WTC11 (cell line): Measurements from ENCODE around the gene VSNL1. TPM values are rescaled to one million over a fixed set of nuclear protein-coding genes. Genes with fewer than 3 reads are reported as not detected.

ENCODE experiments used
- ATAC-seq: fragments of 200-7000 bp; cut with Tn5 transposase; 2 replicates; pipeline ENCODE4 v1.10.0; 2021; ENCODE audit warnings: mild to moderate bottlenecking, moderate library complexity
- CTCF ChIA-PET: fragments of 300-600 bp; sonication (Branson Sonifier 250); formaldehyde crosslinking; loops from one replicate; lab custom pipeline; 2021; ENCODE audit warnings: antibody characterized with exemption; lab: Charles Lee
- POLR2A ChIA-PET: fragments of 350-600 bp; sonication (Branson Sonifier 250); formaldehyde crosslinking; loops from one replicate; lab custom pipeline; 2021; ENCODE audit warnings: antibody characterized with exemption; lab: Charles Lee
- DNase-seq: peaks from one replicate; pipeline ENCODE4 v3.0.0; 2021; ENCODE audit warnings: low spot score
- H3K27ac Mint-ChIP-seq: 2 replicates; pipeline ENCODE4 v1.8.0; 2021; ENCODE audit warnings: mixed read lengths
- H3K27me3 Mint-ChIP-seq: 2 replicates; pipeline ENCODE4 v1.8.0; 2021; ENCODE audit warnings: low read depth, mild to moderate bottlenecking, moderate library complexity, mixed read lengths
- H3K36me3 Mint-ChIP-seq: 2 replicates; pipeline ENCODE4 v1.8.0; 2021; ENCODE audit warnings: mixed read lengths
- H3K4me1 Mint-ChIP-seq: 2 replicates; pipeline ENCODE4 v1.8.0; 2022; ENCODE audit warnings: mixed read lengths
- H3K4me3 Mint-ChIP-seq: 2 replicates; pipeline ENCODE4 v1.8.0; 2021; ENCODE audit warnings: mild to moderate bottlenecking, moderate library complexity, mixed read lengths
- H3K9me3 Mint-ChIP-seq: 2 replicates; pipeline ENCODE4 v1.8.0; 2021; ENCODE audit warnings: mixed read lengths
- AFF4 ChIP-seq: sonication (generic); formaldehyde crosslinking; IDR thresholded peaks from 2 replicates; pipeline ENCODE4 v1.8.1; 2023; ENCODE audit warnings: mild to moderate bottlenecking, missing genetic modification reagents, borderline replicate concordance
- FOXK1 ChIP-seq: sonication (generic); formaldehyde crosslinking; IDR thresholded peaks from 2 replicates; pipeline ENCODE4 v1.8.0; 2022; ENCODE audit warnings: mild to moderate bottlenecking, moderate library complexity, missing genetic modification reagents
- FOXP4 ChIP-seq: sonication (generic); formaldehyde crosslinking; IDR thresholded peaks from 2 replicates; pipeline ENCODE4 v1.8.0; 2022; ENCODE audit warnings: mild to moderate bottlenecking, missing genetic modification reagents
- HMGXB4 ChIP-seq: sonication (generic); formaldehyde crosslinking; IDR thresholded peaks from 2 replicates; pipeline ENCODE4 v1.8.1; 2023; ENCODE audit warnings: mild to moderate bottlenecking, moderate library complexity, missing genetic modification reagents
- NFATC4 ChIP-seq: fragments of 250-450 bp; sonication (Bioruptor Pico); IDR thresholded peaks from 2 replicates; pipeline ENCODE4 v1.9.0; 2021; ENCODE audit warnings: mild to moderate bottlenecking
- NR2C2 ChIP-seq: sonication (generic); formaldehyde crosslinking; IDR thresholded peaks from 2 replicates; pipeline ENCODE4 v1.8.0; 2022; ENCODE audit warnings: mild to moderate bottlenecking, missing genetic modification reagents
- RELA ChIP-seq: sonication (generic); formaldehyde crosslinking; IDR thresholded peaks from 2 replicates; pipeline ENCODE4 v1.8.1; 2022; ENCODE audit warnings: missing genetic modification reagents, mild to moderate bottlenecking, borderline replicate concordance
- SP1 ChIP-seq: sonication (generic); formaldehyde crosslinking; conservative IDR thresholded peaks from 2 replicates; pipeline ENCODE4 v1.8.1; 2022; ENCODE audit warnings: missing genetic modification reagents
- STAT6 ChIP-seq: sonication (generic); formaldehyde crosslinking; conservative IDR thresholded peaks from 2 replicates; pipeline ENCODE4 v1.8.1; 2023; ENCODE audit warnings: mild to moderate bottlenecking, low read depth, missing genetic modification reagents, moderate library complexity
- TEAD4 ChIP-seq: sonication (generic); formaldehyde crosslinking; IDR thresholded peaks from 2 replicates; pipeline ENCODE4 v1.8.0; 2022; ENCODE audit warnings: mild to moderate bottlenecking, missing genetic modification reagents
- USF1 ChIP-seq: sonication (generic); formaldehyde crosslinking; IDR thresholded peaks from 2 replicates; pipeline ENCODE4 v1.8.0; 2022; ENCODE audit warnings: mild to moderate bottlenecking, missing genetic modification reagents
- USF2 ChIP-seq: sonication (generic); formaldehyde crosslinking; IDR thresholded peaks from 2 replicates; pipeline ENCODE4 v1.8.1; 2023; ENCODE audit warnings: mild to moderate bottlenecking, missing genetic modification reagents, moderate library complexity
- ZNF219 ChIP-seq: sonication (generic); formaldehyde crosslinking; IDR thresholded peaks from 2 replicates; pipeline ENCODE4 v1.8.0; 2023; ENCODE audit warnings: missing genetic modification reagents, mild to moderate bottlenecking, borderline replicate concordance
- ZNF263 ChIP-seq: sonication (generic); formaldehyde crosslinking; IDR thresholded peaks from 2 replicates; pipeline ENCODE4 v1.8.1; 2022; ENCODE audit warnings: low read depth, mild to moderate bottlenecking, moderate library complexity, missing genetic modification reagents
- ZNF317 ChIP-seq: sonication (generic); formaldehyde crosslinking; IDR thresholded peaks from 2 replicates; pipeline ENCODE4 v1.8.1; 2023; ENCODE audit warnings: low read depth, mild to moderate bottlenecking, moderate library complexity, missing genetic modification reagents, borderline replicate concordance
- ZNF396 ChIP-seq: fragments of 250-450 bp; sonication (Bioruptor Pico); IDR thresholded peaks from 2 replicates; pipeline ENCODE4 v1.8.0; 2021; ENCODE audit warnings: mild to moderate bottlenecking, moderate library complexity, borderline replicate concordance
- ZNF532 ChIP-seq: fragments of 250-450 bp; sonication (Bioruptor Pico); IDR thresholded peaks from 2 replicates; pipeline ENCODE4 v1.9.0; 2021; ENCODE audit warnings: mild to moderate bottlenecking, borderline replicate concordance
- total RNA-seq: library from RNA; stranded (reverse); gene quantifications from 3 replicates; pipeline ENCODE4 v1.2.3, GENCODE V29; 2021

VSNL1 gene
- total RNA-seq, 1 experiment from 2014 or later: 78.4 TPM

GRCh38 chr2:17660219-17660618, 119.7 kb downstream of the VSNL1 start:
- Mint-ChIP-seq H3K27me3 (no peaks in the 10 kb centered on the region), H3K4me1 (peaks cover 8% of the 10 kb centered on the region; the same call in 1 of the 2 replicates), H3K4me3 (no peak overlapping the region), H3K36me3 (peaks cover 27% of the 10 kb centered on the region), H3K9me3 (no peaks in the 10 kb centered on the region), H3K27ac (no peak overlapping the region; the same call in 1 of the 2 replicates)
- DNase-seq (no peak), ATAC-seq (peak; percentile 56)
- ChIA-PET POLR2A (no interaction called here), CTCF (interaction anchor here (1.2 to 5.6 kb wide), 4 partner anchors 11 to 189 kb away, joined by 3 to 31 read pairs (median 9); no protein-coding TSS in a partner anchor)
- TF ChIP-seq STAT6 (no peak), AFF4 (no peak), FOXK1 (CRISPR knock-in tag) (no peak), NFATC4 (CRISPR knock-in tag) (no peak), SP1 (CRISPR knock-in tag) (no peak), USF2 (CRISPR knock-in tag) (no peak)

- ATAC-seq (no peak), DNase-seq (no peak)
- CTCF ChIA-PET: interaction anchor here (3.2 to 5.6 kb wide), 2 partner anchors 10 to 16 kb away, joined by 12 to 31 read pairs; no protein-coding TSS in a partner anchor
- H3K4me1 Mint-ChIP-seq: peaks cover 8% of the 10 kb centered on the region; the same call in 1 of the 2 replicates
- H3K4me3 Mint-ChIP-seq: no peak overlapping the region
- no peak overlapping the region for H3K27ac Mint-ChIP-seq
- no peaks in the 10 kb centered on the region for H3K27me3 Mint-ChIP-seq
- H3K36me3 Mint-ChIP-seq: peaks cover 28% of the 10 kb centered on the region
- POLR2A ChIA-PET: no interaction called here
- no peaks in the 10 kb centered on the region for H3K9me3 Mint-ChIP-seq
- TF ChIP-seq ZNF263 (no peak), RELA (CRISPR knock-in tag) (no peak), FOXP4 (no peak), ZNF317 (CRISPR knock-in tag) (no peak), SP1 (CRISPR knock-in tag) (no peak), HMGXB4 (no peak), USF1 (CRISPR knock-in tag) (no peak), ZNF396 (CRISPR knock-in tag) (no peak), ZNF219 (CRISPR knock-in tag) (no peak), TEAD4 (CRISPR knock-in tag) (no peak), ZNF532 (CRISPR knock-in tag) (no peak), NR2C2 (CRISPR knock-in tag) (no peak)
These were observed 121.0 kb downstream of the VSNL1 start for GRCh38 chr2:17661460-17661859.
